ENCODE results near the gene CEP43.

DNA sequence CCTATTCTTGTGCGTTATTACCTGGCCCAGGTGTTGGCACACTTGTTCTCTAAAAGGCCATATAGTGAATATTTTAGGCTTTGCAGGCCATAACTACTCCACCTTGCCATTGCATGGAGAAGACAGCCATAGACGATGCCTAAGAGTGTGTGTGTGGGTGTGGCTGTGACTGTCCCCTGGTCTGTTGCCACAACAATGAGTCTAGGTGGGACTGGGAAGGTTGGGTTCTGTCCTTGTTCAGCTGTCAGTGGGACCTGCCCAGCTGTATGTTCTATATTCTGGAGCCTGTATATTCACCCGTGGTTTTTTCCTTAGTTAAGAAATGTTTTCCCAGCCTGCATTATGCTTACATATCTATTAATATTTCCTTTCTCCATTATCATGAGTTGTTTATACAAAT is 38.6 kb downstream of the CEP43 start:
- TF ChIP-seq BRCA1 (IDR thresholded peaks at IDR 0.05; ENCODE audit: low read depth, low read length): no peak
- TF ChIP-seq, protein P1, sequence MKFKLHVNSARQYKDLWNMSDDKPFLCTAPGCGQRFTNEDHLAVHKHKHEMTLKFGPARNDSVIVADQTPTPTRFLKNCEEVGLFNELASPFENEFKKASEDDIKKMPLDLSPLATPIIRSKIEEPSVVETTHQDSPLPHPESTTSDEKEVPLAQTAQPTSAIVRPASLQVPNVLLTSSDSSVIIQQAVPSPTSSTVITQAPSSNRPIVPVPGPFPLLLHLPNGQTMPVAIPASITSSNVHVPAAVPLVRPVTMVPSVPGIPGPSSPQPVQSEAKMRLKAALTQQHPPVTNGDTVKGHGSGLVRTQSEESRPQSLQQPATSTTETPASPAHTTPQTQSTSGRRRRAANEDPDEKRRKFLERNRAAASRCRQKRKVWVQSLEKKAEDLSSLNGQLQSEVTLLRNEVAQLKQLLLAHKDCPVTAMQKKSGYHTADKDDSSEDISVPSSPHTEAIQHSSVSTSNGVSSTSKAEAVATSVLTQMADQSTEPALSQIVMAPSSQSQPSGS (IDR thresholded peaks at IDR 0.05; ENCODE audit: low read length): no peak
- TF ChIP-seq SRF (IDR thresholded peaks at IDR 0.05; ENCODE audit: low read depth in 2 of 2, low read length in 2 of 2): no peak
- TF ChIP-seq POLR2A (IDR thresholded peaks at IDR 0.05; ENCODE audit: low read depth, low read length): no peak
